SKM-1 (cell line): Measurements from ENCODE around the gene PCYOX1L.

Source experiments
- DNase-seq: peaks from one replicate; lab custom pipeline; 2025; ENCODE audit not compliant: unreplicated experiment; lab: John Stamatoyannopoulos, UW

The PCYOX1L gene

DNA sequence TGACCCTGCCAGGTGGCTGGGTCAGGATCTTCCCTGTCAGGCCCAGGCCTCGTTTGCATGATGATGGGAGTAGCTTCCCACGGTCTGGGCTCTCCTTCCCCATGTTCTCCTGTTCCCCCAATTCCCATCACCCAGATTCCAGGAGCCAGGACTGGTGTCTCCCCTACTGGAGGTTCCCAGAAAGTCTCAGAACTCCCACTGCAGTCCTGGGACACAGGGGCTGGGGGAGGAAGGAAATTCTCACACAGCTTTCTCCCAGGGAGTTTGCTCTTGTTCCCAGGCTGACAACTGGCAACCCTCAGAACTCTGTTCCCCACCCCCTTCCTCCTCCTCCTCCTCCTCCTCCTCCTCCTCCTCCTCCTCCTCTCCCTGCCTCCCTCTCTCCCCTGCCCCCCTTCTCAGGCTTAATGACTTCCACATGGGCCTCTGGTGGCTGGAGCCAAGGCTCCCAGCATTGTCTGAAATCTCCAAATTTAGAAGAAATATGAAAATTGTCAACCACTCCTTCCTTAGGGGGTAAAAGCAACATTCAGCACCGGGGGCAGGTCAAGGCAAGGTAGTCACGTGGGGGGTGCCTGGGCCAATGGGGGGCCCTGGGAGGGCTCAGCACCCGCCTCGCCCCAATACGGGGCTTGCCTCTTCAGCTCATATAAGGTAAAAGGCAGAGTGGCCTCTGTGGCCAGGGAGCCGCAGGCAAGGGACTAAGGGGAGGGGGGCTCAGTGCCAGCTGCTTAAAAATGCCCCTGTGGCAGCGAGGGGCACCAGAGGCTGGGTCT, 48.5 kb downstream of the PCYOX1L start:
- no peak for DNase-seq

GRCh38 chr5:149406979-149407306, 49.1 kb downstream of the PCYOX1L start:
- no peak for DNase-seq

DNA sequence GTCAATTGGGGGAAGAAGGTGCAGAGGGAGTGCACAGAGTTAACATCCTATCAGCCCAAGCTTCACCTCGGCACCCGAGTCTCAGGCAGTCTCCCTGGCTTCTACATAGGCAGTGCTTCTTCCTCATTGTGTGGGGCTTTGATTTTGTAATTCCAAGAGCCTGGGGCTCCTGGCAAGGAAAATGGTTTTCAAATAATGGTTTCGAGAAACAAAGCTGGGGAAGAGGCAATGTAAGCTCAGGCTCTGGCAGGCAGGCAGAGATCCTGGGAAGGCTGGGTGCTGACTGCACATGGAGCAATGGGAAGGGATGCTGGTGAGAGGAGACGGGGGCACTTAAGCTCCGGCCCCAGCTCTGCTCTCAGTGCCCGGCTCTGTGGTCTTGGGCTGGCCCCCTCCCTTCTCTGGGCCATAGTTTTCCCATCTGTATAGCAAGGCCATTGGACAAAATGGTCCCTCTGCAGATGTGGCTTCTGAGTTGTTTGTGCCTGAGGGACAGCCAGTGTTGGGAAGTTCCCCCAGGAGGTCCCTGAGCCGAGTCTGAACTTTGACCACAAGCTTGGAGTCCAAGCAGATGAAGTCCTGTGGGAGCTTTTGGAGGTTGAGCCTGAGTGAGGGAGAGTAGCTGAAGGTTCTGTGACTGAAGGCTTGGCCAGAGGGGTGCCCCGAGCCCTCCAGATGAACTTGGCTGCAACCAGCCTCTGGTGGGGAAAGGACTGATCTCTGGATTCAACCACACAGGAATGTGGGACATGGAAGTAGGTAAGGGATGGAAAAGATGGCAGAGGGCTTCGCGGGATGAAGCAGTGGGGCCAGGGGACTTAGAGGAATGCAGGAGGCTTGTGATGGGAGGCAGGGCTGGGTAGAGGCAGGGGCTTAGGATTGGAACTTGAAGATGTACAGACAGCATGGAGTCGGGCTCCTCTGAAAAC, 49.7 kb downstream of the PCYOX1L start:
- DNase-seq, result no peak

- no peak for DNase-seq
Observed at GRCh38 chr5:149408252-149409099, 50.6 kb downstream of the PCYOX1L start.

DNA sequence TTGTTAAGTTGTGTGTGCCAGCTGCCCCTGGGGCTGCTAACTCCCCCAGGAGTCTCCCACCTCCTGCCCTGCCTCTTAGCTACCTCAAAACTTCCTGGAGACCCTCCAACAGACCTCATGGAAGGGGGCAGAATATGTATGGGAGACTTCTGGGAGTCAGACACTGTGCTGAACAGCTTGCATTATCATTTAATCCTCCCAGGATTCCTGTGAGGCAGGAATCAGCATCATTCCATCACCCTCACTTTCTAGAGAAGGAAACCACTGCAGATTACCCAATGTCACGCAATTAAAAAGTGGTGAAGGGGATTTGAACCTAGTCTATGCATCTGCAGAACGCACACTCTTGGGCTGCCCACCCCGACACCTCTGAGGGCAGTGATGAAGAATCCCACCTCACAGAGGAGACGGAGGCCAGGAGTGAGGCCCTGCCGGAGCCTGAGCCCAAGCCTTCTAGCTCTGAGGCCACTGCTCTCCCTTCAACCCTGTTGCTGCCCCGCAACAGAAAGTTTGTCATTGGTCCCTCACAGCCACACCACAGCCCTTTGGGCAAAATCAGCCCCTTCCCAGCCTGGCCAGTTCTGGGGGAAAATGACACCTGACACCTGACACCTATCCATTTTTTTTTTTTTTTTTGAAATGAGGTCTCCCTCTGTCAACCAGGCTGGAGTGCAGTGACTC, 51.6 kb downstream of the PCYOX1L start:
- no peak for DNase-seq

DNA sequence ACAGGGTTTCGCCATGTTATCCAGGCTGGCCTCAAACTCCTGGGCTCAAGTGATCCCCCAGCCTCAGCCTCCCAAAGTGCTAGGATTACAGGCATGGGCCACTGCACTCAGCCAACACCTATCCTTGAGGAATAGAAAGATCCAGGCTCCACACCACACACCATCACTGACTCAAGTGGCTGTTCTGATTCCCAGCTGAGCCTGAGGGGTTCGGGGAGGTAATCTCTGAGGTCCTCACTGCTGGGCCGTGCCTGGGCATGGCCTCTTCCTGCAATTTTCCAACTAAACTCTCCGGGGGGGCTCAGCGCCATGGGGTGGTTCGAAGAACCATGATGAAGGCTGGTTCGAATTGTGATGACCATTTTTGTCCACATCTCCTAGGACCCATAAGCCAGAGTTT, 52.2 kb downstream of the PCYOX1L start:
- no peak for DNase-seq

DNA sequence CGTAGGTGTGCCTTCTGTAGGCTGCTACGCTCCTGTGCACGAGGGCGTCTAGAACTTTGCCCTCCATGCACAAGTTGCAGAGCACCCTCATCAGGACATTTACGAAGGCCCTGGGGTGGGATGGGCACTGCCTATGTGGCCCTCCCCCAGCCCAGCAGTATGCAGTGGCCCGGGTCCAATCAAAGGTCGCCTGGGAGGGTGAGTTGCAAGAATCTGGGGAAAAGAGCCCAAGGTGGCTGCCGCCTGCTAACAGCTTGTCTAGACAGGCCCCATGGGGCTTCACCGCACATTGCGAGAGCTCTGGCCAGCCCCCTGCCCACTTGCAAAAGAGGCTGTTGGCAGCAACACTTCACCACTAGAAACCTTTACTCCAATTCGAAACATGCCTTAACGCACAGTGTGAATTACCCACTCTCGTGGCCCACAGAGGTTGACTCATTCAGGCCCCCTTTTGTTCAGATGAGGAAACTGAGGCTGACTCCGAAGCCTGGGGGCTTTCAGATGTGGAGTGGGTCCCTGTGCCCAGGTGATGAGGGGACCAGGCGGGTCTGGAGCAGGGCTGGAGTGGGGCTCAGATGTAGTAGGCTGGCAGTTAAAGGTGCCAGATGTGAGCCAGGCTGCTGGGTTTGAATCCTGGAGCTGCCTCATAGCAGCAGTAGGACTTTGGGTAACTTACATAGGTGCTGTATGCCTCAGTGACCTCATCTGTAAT, 53.0 kb downstream of the PCYOX1L start:
- no peak for DNase-seq

GRCh38 chr5:149411738-149412519, 54.1 kb downstream of the PCYOX1L start:
- DNase-seq, result no peak

GRCh38 chr5:149412783-149413476, 55.1 kb downstream of the PCYOX1L start:
- no peak for DNase-seq

- DNase-seq, result no peak
Observed at GRCh38 chr5:149413477-149414210, 55.8 kb downstream of the PCYOX1L start.

DNA sequence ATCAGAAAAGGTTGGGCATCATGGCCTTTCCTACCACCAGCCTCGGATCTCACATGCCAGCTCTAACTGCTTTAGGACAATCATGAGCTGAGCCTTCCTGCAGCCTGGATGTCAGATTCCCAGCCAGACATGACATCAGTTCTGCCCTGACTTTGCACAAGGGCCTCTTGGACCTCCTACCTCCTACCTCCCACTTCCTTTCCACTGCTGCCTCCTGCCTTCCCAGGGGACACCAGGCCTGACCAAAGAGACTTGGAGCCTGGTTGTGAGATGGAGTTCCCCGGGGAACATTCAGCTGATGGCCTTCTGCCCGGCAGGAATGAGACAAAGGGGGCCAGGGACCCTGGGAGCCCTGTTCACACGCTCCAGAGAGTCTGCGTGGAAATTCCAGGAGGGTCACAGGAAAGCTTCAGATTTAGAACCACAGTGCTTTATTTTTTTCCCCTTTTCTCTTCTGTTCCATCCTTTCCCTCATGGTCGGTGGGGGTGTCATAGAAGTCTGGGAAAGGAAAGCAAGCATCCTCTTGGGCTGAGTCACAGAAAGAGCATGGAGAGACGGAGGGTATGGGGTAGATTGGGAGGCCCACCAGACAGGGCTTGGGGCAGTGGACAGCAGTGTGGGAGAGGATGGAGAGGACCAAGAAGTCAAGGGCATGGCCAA, 56.7 kb downstream of the PCYOX1L start:
- DNase-seq, result no peak

- DNase-seq, result no peak
Observed at GRCh38 chr5:149415066-149415967, 57.5 kb downstream of the PCYOX1L start.

- DNase-seq, result no peak
Observed at GRCh38 chr5:149416987-149417710, 59.3 kb downstream of the PCYOX1L start.

GRCh38 chr5:149417711-149418368, 60.0 kb downstream of the PCYOX1L start:
- no peak for DNase-seq

DNA sequence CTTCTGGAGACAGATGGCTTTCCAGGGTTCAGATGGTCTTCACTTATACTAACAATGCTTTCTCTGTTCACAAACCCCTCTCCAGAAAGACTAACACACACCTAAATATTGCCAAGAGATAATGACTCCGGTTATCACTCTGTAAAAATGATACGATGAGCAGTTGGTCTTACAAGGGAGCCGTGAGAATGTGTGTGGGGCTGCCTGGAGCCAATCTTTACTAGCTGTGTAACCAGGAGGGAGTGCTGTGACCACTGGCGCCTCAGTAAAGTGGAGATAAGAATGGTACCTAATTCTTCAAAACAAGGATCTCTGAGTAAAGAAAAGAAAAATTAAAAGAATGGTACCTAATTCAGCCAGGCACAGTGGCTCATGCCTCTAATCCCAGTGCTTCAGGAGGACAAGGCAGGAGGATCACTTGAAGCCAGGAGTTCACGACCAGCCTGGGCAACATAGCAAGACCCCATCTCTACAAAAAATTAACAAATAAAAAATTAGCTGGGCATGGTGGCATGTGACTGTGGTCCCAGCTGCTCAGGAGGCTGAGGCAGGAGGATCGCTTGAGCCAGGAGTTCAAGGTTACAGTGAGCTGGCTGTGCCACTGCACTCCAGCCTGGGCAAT, 61.2 kb downstream of the PCYOX1L start:
- DNase-seq, result no peak
